Smooth muscle cell (in vitro differentiated cells): ENCODE measurements around the gene CEP70. TPM values are rescaled to one million over a fixed set of nuclear protein-coding genes. Genes with fewer than 3 reads are reported as not detected.
"Not testable (repeated sequence)": the region's sequence is repeated elsewhere in the genome, so short reads cannot be mapped to it uniquely, and the experiment has no call there.

Source experiments
- DNase-seq: peaks from one replicate; lab custom pipeline; 2025; ENCODE audit not compliant: unreplicated experiment; lab: John Stamatoyannopoulos, UW
- H2AFZ ChIP-seq: fragments of 200-600 bp; sonication (generic); 2 replicates; pipeline ENCODE4 v1.6.0; 2016; ENCODE audit warnings: antibody characterized with exemption, low read depth, mild to moderate bottlenecking
- H3F3A ChIP-seq: fragments of 200-600 bp; sonication (generic); 2 replicates; pipeline ENCODE4 v1.6.0; 2017; ENCODE audit warnings: antibody characterized with exemption, low read depth
- H3K27ac ChIP-seq: fragments of 200-600 bp; sonication (generic); 2 replicates; pipeline ENCODE4 v1.5.1; 2016; ENCODE audit warnings: low read depth, mild to moderate bottlenecking
- H3K27me3 ChIP-seq: fragments of 200-600 bp; sonication (generic); 2 replicates; pipeline ENCODE4 v1.6.1; 2016; ENCODE audit warnings: low read depth, mild to moderate bottlenecking
- H3K36me3 ChIP-seq: fragments of 200-600 bp; sonication (generic); 2 replicates; pipeline ENCODE4 v1.5.1; 2016; ENCODE audit warnings: low read depth
- H3K4me1 ChIP-seq: fragments of 200-600 bp; sonication (generic); 2 replicates; pipeline ENCODE4 v1.5.1; 2016; ENCODE audit warnings: low read depth
- H3K4me2 ChIP-seq: fragments of 200-600 bp; sonication (generic); 2 replicates; pipeline ENCODE4 v1.6.0; 2016; ENCODE audit warnings: mild to moderate bottlenecking
- H3K4me3 ChIP-seq: fragments of 200-600 bp; sonication (generic); 2 replicates; pipeline ENCODE4 v1.5.1; 2016; ENCODE audit warnings: mild to moderate bottlenecking
- H3K79me2 ChIP-seq: fragments of 200-600 bp; sonication (generic); 2 replicates; pipeline ENCODE4 v1.6.0; 2016; ENCODE audit warnings: low read depth, mild to moderate bottlenecking
- H3K9ac ChIP-seq: fragments of 200-600 bp; sonication (generic); 2 replicates; pipeline ENCODE4 v1.6.0; 2016; ENCODE audit warnings: low read depth
- H3K9me3 ChIP-seq: fragments of 200-600 bp; sonication (generic); replicated peaks from 2 replicates; pipeline ENCODE4 v1.5.1; 2016; ENCODE audit warnings: low read depth
- H4K20me1 ChIP-seq: fragments of 200-600 bp; sonication (generic); 2 replicates; pipeline ENCODE4 v1.6.0; 2016; ENCODE audit warnings: low read depth
- CTCF ChIP-seq: fragments of 200-600 bp; sonication (generic); IDR thresholded peaks from 2 replicates; pipeline ENCODE4 v1.5.1; 2017; ENCODE audit warnings: borderline replicate concordance, mild to moderate bottlenecking, antibody characterized with exemption; ENCODE audit not compliant: insufficient read depth, poor library complexity, severe bottlenecking
- WGBS: methylation state at CpG from one replicate; pipeline ENCODE4 v1.1.7; 2016; ENCODE audit warnings: low lambda C conversion rate; 5-methylcytosine and 5-hydroxymethylcytosine counted together
- polyA plus RNA-seq: library from polyadenylated mRNA; unstranded; fragments of >200 nt; fragmentation: Nextera tagmentation; extraction: Ambion mirVana; gene quantifications from 2 replicates; pipeline ENCODE4 v1.2.1, GENCODE V29; 2016
- total RNA-seq: library from RNA; depleted of rRNA; stranded (reverse); fragments of >200 nt; gene quantifications from 2 replicates; pipeline ENCODE4 v1.2.3, GENCODE V29; 2014

Gene CEP70
- total and polyA plus RNA-seq, 2 experiments from 2014 or later = 6.3 to 17.1 TPM

- 82% methylated on average over 6 of the region's 6 CpGs for WGBS
- Histone ChIP-seq H3F3A (no peaks in the 10 kb centered on the region), H3K27me3 (no peaks in the 10 kb centered on the region), H4K20me1 (no peaks in the 10 kb centered on the region), H3K36me3 (no peaks in the 10 kb centered on the region), H3K9ac (no peak overlapping the region), H3K79me2 (no peaks in the 10 kb centered on the region), H2AFZ (no peak overlapping the region), H3K27ac (no peak overlapping the region), H3K4me1 (no peaks in the 10 kb centered on the region), H3K4me3 (no peak overlapping the region), H3K9me3 (no peaks in the 10 kb centered on the region), H3K4me2 (no peak overlapping the region)
- no peak for TF ChIP-seq CTCF
- no peak for DNase-seq
Observed at GRCh38 chr3:138578961-138579574, 15.0 kb downstream of the CEP70 start.

- DNase-seq = no peak
- no peak for TF ChIP-seq CTCF
- H2AFZ ChIP-seq = no peak overlapping the region
- no peak overlapping the region for H3K4me3 ChIP-seq
- no peaks in the 10 kb centered on the region for H3K4me1 ChIP-seq
- WGBS = 93% methylated on average over 4 of the region's 4 CpGs
- no peaks in the 10 kb centered on the region for H3K36me3 ChIP-seq
- H3K27me3 ChIP-seq = no peaks in the 10 kb centered on the region
- H3K9ac ChIP-seq = no peak overlapping the region
- no peaks in the 10 kb centered on the region for H3K79me2 ChIP-seq
- no peaks in the 10 kb centered on the region for H3F3A ChIP-seq
- H3K4me2 ChIP-seq = no peak overlapping the region
- H4K20me1 ChIP-seq = no peaks in the 10 kb centered on the region
- H3K27ac ChIP-seq = no peak overlapping the region
- H3K9me3 ChIP-seq = no peaks in the 10 kb centered on the region
Observed at GRCh38 chr3:138578141-138578540, 15.9 kb downstream of the CEP70 start.

GRCh38 chr3:138573138-138573537, 20.9 kb downstream of the CEP70 start:
- Histone ChIP-seq H3K27ac (no peak overlapping the region), H2AFZ (no peak overlapping the region), H3K4me2 (no peak overlapping the region), H3K9me3 (no peaks in the 10 kb centered on the region), H3K36me3 (no peaks in the 10 kb centered on the region), H3F3A (no peaks in the 10 kb centered on the region), H3K4me1 (no peaks in the 10 kb centered on the region), H3K79me2 (no peaks in the 10 kb centered on the region), H3K4me3 (no peak overlapping the region), H3K27me3 (no peaks in the 10 kb centered on the region), H3K9ac (no peak overlapping the region), H4K20me1 (no peaks in the 10 kb centered on the region)
- TF ChIP-seq CTCF = no peak
- no peak for DNase-seq
- 88% methylated on average over 1 of the region's 1 CpG for WGBS

- 96% methylated on average over 8 of the region's 8 CpGs for WGBS
- H3K36me3 ChIP-seq, DNase-seq: not testable (repeated sequence)
Observed at GRCh38 chr3:138569624-138570023, 24.4 kb downstream of the CEP70 start.

More at GRCh38 chr3:138569624-138570023, 24.4 kb downstream of the CEP70 start:
- H2AFZ ChIP-seq, H3K4me2 ChIP-seq, H3K4me1 ChIP-seq, H3K27me3 ChIP-seq, H4K20me1 ChIP-seq, H3K9ac ChIP-seq, H3K9me3 ChIP-seq, H3K27ac ChIP-seq, H3K79me2 ChIP-seq, H3K4me3 ChIP-seq, H3F3A ChIP-seq: not testable (repeated sequence)
